GM19467 (cell line): ENCODE results near the gene EHBP1.

Experiments used
- ATAC-seq: cut with Tn5 transposase; IDR thresholded peaks from one replicate; pipeline ENCODE4 v1.9.1; 2021; ENCODE audit warnings: mild to moderate bottlenecking, moderate library complexity; ENCODE audit not compliant: unreplicated experiment

The EHBP1 gene

GRCh38 chr2:63047321-63048279 is 342.1 kb downstream of the EHBP1 start:
- ATAC-seq: no peak

- ATAC-seq: no peak
Observed at GRCh38 chr2:63048367-63049171, 343.1 kb downstream of the EHBP1 start.

- ATAC-seq: no peak
Observed at GRCh38 chr2:63049211-63049969, 343.9 kb downstream of the EHBP1 start.

GRCh38 chr2:63049970-63050333 is 344.4 kb downstream of the EHBP1 start:
- peak; percentile 23 for ATAC-seq

GRCh38 chr2:63050334-63051041 is 345.0 kb downstream of the EHBP1 start, which contains the start of gene OTX1:
TSS of gene OTX1 (plus strand) at chr2:63050830. CDS start at chr2:63052991, 2,161 bp downstream.
- ATAC-seq: peak; percentile 84

- ATAC-seq: no peak
Observed at GRCh38 chr2:63051042-63051794, 345.7 kb downstream of the EHBP1 start.

GRCh38 chr2:63051795-63052333 is 346.4 kb downstream of the EHBP1 start:
- ATAC-seq: no peak

- no peak for ATAC-seq
Observed at GRCh38 chr2:63052411-63053080, 347.0 kb downstream of the EHBP1 start.

GRCh38 chr2:63053081-63053888 is 347.8 kb downstream of the EHBP1 start:
- ATAC-seq: no peak

GRCh38 chr2:63053889-63054602 is 348.5 kb downstream of the EHBP1 start:
- ATAC-seq: no peak

GRCh38 chr2:63054841-63055225 is 349.3 kb downstream of the EHBP1 start:
- no peak for ATAC-seq

GRCh38 chr2:63055226-63056106 is 350.0 kb downstream of the EHBP1 start:
- ATAC-seq: no peak

GRCh38 chr2:63056107-63057050 is 350.9 kb downstream of the EHBP1 start:
- no peak for ATAC-seq

GRCh38 chr2:63057249-63058143 is 352.0 kb downstream of the EHBP1 start:
- ATAC-seq: no peak
